ENCODE data around the gene CFAP20DC. TPM values are rescaled to one million over a fixed set of nuclear protein-coding genes. Genes with fewer than 3 reads are reported as not detected.

CFAP20DC gene
- total RNA-seq, 1 experiment from 2014 or later: 4.5 TPM

- Mint-ChIP-seq H3K4me1 (peaks cover 14 to 16% of the 10 kb centered on the region in 2 experiments), H3K27ac (no peak overlapping the region), H3K4me3 (no peak overlapping the region), H3K9me3 (peaks cover 0 to 3% of the 10 kb centered on the region in 2 experiments; a peak in 1 of 5 replicates), H3K36me3 (ENCODE audit: insufficient read depth in 1 of 3, low read depth in 3 of 3) (peaks cover 0 to 10% (median 4%) of the 10 kb centered on the region in 3 experiments; a peak in 3 of 7 replicates), H3K27me3 (ENCODE audit: low read depth) (no peaks in the 10 kb centered on the region; the same call in 1 of the 2 replicates)
- no peak overlapping the region for H3K4me2 ChIP-seq (ENCODE audit: insufficient read depth, insufficient read length, low read length)
- H3K4ac ChIP-seq (ENCODE audit: low read depth, low read length): no peak overlapping the region
- H3K27me3 ChIP-seq (ENCODE audit: insufficient read depth, low read length): no peaks in the 10 kb centered on the region
- H2BK5ac ChIP-seq (ENCODE audit: insufficient read length, low read length): no peak overlapping the region
- no peak overlapping the region for H3K9ac ChIP-seq (ENCODE audit: extremely low read depth, insufficient read length, low read length)
- no peak overlapping the region for H2AK5ac ChIP-seq (ENCODE audit: insufficient read length, low read length)
- H3K18ac ChIP-seq (ENCODE audit: insufficient read length, low read depth, low read length): no peak overlapping the region
- H3K79me1 ChIP-seq (ENCODE audit: insufficient read depth, low read depth, low read length, poor library complexity, severe bottlenecking): peaks cover 8% of the 10 kb centered on the region
- H3T11ph ChIP-seq (ENCODE audit: low read length): no peak overlapping the region
- H4K91ac ChIP-seq (ENCODE audit: insufficient read length, low read depth, low read length): no peak overlapping the region
- H3K23ac ChIP-seq (ENCODE audit: insufficient read length, low read depth, low read length): no peak overlapping the region
- no peak overlapping the region for H2BK20ac ChIP-seq (ENCODE audit: low read depth, low read length, poor library complexity, severe bottlenecking)
- no peaks in the 10 kb centered on the region for H4K20me1 ChIP-seq (ENCODE audit: control insufficient read depth, insufficient read depth, insufficient read length)
- no peak for DNase-seq
- no peak for TF ChIP-seq CTCF (conservative IDR thresholded peaks at IDR 0.05)
- 0 out of 2 replicates have a peak, but pooled peaks cover 2% of the 10 kb centered on the region for H3K79me2 ChIP-seq (ENCODE audit: insufficient read depth, low read length)
- H3K9me3 ChIP-seq (ENCODE audit: control insufficient read depth, low read depth, low read length): no peaks in the 10 kb centered on the region
- H2AFZ ChIP-seq (ENCODE audit: low read length): no peak overlapping the region
- no peak overlapping the region for H2BK12ac ChIP-seq (ENCODE audit: insufficient read length, low read depth, low read length)
- no peak overlapping the region for H3K56ac ChIP-seq (ENCODE audit: insufficient read length, low read depth, low read length)
- H3K4me1 ChIP-seq (ENCODE audit: insufficient read depth, low read length): peaks cover 4% of the 10 kb centered on the region; the same call in 1 of the 2 replicates
- no peak overlapping the region for H4K8ac ChIP-seq (replicated peaks; ENCODE audit: insufficient read length, low read depth, low read length)
- no peak overlapping the region for H3K27ac ChIP-seq (ENCODE audit: insufficient read length, low read depth, low read length)
- no peak overlapping the region for H4K5ac ChIP-seq (ENCODE audit: insufficient read length, low read depth, low read length)
- H3K23me2 ChIP-seq (ENCODE audit: insufficient read length, low read depth, low read length, poor library complexity, severe bottlenecking): peaks cover 2% of the 10 kb centered on the region
- H2BK15ac ChIP-seq (ENCODE audit: low read depth, low read length): no peak overlapping the region
- H3K14ac ChIP-seq (ENCODE audit: insufficient read depth, low read length): no peak overlapping the region
- H2BK120ac ChIP-seq (ENCODE audit: low read depth, low read length, poor library complexity, severe bottlenecking): no peak overlapping the region
These were observed 210.6 kb downstream of the CFAP20DC start for GRCh38 chr3:58839187-58839586.
